Measurements from ENCODE around the gene LAMA1. TPM values are rescaled to one million over a fixed set of nuclear protein-coding genes. Genes with fewer than 3 reads are reported as not detected.

LAMA1 gene
- 0.32 and 0.91 TPM in 2 replicates for total RNA-seq

GRCh38 chr18:7117390-7118355 is at the start of gene LAMA1:
Gene LAMA1, minus strand, starts transcription at chr18:7117797. Its CDS starts 77 bp downstream, at chr18:7117720.

Other genes starting within 250 kb of the LAMA1 start
- gene LRRC30, start 113.3 kb upstream of the LAMA1 start, total RNA-seq, result not detected in 2 replicates

Measured in epithelial cell of umbilical artery (primary cell).